Peyer's patch (tissue), 4 donors: ENCODE data around the gene NKAIN2.

Experiments used
- POLR2A ChIP-seq, 2 donors: fragments of 450-650 bp; IDR thresholded peaks; one replicate each; pipeline ENCODE4 v1.5.1; 2017; ENCODE audit warnings: antibody characterized with exemption in 2 of 2, mild to moderate bottlenecking in 2 of 2, moderate library complexity in 2 of 2
- TF ChIP-seq, protein P1 (sequence below), 6 experiments: fragments of 450-650 bp in 4 of 6; fragments of 200-600 bp in 2 of 6; sonication (generic) in 1 of 6; IDR thresholded peaks; one replicate each; pipeline ENCODE4 v1.5.1; 2017 to 2019; ENCODE audit warnings: antibody characterized with exemption in 6 of 6, mild to moderate bottlenecking in 3 of 6, moderate library complexity in 1 of 6

DNA sequence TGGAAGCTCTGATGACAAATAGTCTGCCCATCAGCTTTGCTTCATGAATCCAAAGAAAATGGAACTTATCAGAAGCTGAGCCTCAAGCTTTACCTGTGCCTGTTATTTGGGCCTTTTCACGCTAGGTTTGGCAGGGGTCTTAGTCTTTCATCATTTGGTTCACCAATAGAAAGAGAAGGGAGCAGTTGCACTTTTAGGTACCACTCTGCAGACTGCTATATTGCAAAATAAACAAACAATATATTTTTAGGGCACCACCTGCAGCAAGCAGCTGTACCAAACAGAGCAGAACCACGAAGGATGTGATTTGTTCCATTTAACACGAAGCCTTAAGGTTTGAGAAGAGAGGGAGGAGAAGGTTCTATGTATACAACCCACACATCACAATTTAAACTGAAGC is 867.1 kb downstream of the NKAIN2 start:
- no peak for TF ChIP-seq POLR2A (IDR thresholded peaks at IDR 0.05)
- TF ChIP-seq, protein P1, sequence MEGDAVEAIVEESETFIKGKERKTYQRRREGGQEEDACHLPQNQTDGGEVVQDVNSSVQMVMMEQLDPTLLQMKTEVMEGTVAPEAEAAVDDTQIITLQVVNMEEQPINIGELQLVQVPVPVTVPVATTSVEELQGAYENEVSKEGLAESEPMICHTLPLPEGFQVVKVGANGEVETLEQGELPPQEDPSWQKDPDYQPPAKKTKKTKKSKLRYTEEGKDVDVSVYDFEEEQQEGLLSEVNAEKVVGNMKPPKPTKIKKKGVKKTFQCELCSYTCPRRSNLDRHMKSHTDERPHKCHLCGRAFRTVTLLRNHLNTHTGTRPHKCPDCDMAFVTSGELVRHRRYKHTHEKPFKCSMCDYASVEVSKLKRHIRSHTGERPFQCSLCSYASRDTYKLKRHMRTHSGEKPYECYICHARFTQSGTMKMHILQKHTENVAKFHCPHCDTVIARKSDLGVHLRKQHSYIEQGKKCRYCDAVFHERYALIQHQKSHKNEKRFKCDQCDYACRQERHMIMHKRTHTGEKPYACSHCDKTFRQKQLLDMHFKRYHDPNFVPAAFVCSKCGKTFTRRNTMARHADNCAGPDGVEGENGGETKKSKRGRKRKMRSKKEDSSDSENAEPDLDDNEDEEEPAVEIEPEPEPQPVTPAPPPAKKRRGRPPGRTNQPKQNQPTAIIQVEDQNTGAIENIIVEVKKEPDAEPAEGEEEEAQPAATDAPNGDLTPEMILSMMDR (IDR thresholded peaks at IDR 0.05): no peak
